HG03521 (cell line): ENCODE results near the gene SDK1.

Experiments
- ATAC-seq: cut with Tn5 transposase; IDR thresholded peaks from one replicate; pipeline ENCODE4 v1.9.1; 2021; ENCODE audit warnings: mild to moderate bottlenecking, moderate library complexity; ENCODE audit not compliant: unreplicated experiment

Gene SDK1

GRCh38 chr7:4057289-4057616, 756.2 kb downstream of the SDK1 start:
- no peak for ATAC-seq

GRCh38 chr7:4058158-4058557, 757.1 kb downstream of the SDK1 start:
- ATAC-seq: no peak

DNA sequence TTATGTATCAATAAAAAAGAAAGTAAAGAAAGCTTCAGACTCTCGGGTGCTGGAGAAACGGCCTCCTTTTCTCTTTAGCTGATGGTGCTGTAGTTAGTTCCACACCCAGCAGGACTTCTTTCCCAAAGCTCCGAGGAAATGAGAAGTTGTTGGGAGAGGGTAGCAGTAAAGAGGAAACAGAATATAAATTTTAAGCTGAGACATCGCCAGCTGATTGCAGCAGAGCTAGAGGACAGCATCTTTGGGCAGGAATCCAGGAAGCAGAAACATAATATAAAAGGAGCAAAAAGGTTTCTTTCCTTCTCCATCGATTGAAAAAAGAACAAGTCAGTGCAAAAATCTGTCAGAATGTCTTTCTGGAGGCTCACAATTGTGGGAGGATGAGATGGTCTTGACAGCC, 764.1 kb downstream of the SDK1 start:
- no peak for ATAC-seq

DNA sequence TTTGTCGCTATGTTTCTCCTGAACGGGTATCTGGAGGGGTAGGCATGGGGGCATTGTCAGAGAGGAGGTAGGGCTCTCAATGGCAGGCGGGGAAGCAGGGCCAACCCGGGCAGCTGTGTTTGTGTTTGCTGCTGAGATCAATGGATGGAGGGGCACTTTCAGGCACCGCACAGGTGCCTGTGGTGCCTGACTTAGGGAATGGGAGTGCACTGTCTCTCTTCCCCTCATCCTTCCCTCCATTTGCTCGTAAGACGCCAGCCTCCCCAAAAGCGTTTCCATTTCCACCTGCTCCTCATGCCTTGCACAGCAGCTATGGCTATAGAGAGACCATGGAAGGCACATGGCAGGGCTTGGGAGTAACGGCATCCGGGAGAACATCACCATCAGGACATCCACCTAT, 765.2 kb downstream of the SDK1 start:
- no peak for ATAC-seq

GRCh38 chr7:4066626-4067475, 765.8 kb downstream of the SDK1 start:
- ATAC-seq: no peak

DNA sequence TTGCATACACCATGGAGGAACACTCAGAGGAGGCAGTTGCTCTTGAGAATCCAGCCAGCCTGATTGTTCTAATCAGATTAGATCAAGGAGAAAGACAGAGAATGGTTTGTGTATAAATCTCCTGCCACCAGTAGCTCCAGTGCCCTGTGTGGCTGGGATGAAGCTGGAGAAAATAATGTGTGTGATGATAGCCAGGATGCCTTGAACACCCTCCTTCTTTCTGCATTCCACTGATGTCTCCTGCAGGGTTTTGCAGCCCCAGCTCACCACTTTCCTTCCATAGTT, 766.4 kb downstream of the SDK1 start:
- ATAC-seq: no peak

DNA sequence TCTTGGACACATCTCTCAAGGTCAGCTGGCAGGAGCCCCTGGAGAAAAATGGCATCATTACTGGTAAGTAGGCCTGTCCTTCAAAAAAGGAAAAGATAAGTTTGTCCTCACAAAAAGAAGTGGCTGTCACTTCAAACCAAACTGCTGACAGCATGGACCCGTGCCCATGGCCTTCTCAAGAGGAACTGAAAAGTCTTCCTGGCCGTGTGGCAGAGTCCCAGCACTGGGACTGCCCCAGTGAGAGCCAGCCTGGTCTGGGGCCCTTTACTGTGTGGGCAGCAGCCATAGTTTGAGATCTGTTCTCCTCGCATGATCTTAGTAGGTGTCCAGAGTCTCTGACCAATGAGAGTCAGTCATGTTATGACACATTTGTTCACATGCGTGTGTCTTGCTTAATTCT, 766.8 kb downstream of the SDK1 start:
- ATAC-seq: no peak

- no peak for ATAC-seq
Observed at GRCh38 chr7:4068286-4068685, 767.2 kb downstream of the SDK1 start.

DNA sequence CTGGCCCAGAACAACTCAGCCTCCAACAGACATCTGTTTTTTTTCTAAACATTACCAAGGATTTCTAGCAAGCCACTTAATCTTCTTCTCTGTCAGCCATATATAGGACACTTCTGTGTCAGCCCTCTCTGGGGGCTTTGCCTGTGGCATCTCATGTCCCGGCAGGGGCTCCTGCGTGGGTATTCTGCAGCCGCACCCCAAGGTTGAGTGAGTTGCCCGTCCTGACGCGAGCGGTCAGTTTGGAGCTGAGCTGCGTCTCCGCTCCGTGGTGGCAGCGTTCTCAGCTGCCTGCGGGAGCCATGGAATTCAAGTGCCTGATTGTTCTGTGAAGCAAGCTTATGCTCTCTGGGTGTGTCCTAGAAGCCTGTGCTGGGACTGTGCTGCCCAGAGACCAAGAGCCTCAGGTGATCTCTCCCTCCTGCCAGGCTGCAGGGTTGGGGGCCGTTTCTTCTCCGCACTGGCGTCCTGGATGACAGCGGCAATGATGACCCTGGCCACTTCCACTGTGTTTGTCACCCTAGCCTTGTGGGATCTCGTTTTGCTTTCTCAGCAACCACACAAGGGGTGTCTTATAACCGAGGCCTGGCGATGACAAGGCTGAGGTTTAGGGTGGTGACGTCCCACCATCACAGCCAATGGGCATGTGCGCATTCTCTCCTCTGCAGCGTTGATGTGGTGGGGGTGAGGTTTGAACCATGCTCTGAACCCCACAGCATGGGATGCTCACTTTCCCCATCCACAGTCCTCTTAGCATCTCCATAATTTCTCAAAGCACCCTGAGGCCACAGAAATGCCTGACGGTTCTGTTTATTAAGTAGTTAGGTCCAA, 768.4 kb downstream of the SDK1 start:
- no peak for ATAC-seq

- ATAC-seq: no peak
Observed at GRCh38 chr7:4070214-4070613, 769.2 kb downstream of the SDK1 start.

DNA sequence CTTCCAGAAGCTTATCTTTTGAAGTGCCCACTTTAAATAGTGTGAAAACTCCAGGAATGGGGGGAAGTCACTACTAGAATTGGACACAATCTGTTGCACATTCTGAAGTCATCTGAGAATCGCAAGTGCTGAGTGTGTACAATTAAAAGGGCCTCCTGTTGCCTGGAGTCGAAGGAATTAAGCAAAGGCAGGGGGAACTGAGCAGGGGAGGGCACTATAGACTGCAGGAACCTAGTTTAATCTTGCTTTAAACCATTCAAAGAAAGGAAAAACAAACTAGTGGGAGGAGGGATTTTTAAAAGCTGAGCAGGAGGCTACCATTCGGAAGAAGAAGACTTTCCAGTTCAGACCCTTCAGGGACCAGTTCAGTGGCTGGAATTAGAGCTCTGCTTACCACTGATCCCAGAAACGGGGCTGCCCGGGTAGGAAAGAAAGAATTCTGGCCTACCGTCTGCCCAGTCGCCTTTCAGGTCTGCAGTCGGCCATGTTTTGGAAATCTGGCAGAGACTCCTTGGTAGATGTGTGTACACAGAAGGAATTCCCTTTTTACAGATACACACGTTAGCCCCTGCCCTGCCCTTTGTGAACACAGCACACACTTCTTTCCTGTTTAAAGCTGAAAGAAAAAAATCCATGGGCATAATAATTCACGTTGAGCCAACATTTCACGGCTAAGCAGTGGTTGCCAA, 770.5 kb downstream of the SDK1 start:
- ATAC-seq: no peak

GRCh38 chr7:4072161-4072925, 771.3 kb downstream of the SDK1 start:
- no peak for ATAC-seq

- ATAC-seq: no peak
Observed at GRCh38 chr7:4073052-4073451, 772.0 kb downstream of the SDK1 start.

DNA sequence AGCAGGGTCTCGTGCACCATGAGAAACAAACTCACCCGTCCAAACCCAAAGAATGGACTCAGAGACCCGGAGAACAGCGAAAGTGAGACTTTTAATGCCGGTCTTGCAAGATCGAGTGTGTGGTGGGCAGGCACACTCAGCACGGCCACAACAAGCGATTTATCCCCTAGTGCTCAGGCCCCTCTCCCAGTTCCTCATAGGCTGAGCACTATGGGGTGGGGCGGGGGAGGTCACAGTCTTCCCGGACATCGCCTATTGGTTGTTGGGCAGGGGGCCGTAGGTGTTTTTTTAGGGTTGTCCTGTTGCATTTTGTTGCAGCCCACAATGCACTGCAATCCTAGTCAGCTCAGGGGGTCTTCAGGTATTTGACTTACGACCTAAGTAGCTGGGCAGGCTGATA, 772.7 kb downstream of the SDK1 start:
- no peak for ATAC-seq

DNA sequence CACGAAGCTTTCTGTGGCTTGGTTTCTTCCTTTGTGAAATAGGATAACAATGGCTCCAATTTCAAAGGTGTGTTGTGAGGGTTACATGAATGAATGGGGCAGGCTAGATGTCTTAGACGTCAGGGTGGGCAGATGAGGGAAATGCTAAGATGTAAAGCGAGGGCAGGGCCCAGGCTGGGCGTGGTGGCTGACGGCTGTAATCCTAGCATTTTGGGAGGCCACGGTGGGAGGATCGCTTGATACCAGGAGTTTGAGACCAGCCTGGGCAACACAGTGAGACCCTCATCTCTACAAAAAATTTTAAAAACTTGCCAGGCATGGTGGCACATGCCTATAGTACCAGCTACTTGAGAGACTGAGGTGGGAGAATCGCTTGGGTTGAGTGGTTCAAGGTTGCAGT, 773.4 kb downstream of the SDK1 start:
- ATAC-seq: no peak

DNA sequence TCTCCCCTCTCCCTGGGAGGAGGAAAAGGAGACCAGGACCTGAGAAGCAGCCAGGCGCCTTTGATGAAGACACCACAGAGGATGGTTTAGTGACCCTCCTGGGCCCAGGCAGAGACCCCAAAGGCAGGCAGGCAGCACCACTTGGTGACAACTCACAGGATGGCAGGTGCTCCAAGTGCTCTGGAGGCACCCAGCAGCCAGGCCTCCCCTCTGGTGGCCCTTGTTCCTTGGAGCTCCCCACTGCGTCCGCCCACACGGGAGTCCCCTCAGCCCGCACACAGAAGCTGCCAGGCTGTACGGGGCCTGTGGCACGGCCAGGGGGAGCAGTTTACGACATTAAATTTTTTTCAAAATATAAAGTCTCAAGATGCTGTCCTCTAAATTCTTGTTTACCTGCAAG, 773.9 kb downstream of the SDK1 start:
- no peak for ATAC-seq

DNA sequence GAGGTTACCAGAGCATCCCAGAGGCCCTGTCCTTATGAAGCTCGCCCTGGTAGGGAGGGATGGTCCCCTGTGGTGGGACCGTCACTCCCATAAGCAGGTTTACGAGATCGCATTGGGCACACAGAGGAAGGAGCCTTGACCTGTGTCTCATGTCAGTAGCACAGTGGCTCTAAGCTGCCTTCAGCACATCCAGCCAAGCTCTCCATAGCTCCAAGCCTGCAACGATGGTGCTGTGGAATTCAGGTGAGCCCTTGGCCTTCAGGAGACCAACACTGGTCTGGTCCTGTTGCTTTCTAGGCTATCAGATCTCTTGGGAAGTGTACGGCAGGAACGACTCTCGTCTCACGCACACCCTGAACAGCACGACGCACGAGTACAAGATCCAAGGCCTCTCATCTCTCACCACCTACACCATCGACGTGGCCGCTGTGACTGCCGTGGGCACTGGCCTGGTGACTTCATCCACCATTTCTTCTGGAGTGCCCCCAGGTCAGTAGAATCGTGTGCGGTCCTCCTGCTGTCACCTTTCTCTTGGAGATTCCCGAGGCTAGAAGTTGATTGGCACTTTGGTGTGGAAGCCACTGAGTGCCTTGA, 775.7 kb downstream of the SDK1 start:
- no peak for ATAC-seq

DNA sequence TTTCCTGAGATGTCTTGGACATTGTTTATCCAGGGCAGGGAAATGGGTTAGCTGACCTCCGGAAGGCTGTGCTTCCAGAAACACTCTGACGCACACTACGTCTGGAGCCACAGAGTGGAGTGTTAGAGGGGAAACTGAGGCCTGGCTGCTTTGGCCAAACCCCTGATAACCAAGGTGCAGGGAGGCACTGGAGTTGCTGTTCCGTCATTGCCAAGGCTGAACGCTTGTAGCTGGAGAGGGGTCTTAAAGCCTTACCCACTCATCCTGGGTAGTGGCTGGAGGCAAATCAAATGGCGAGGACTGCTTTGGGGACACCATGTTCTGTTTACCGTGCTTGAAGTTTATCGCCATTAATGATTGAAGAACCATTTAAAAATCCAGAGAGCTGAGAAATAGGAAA, 776.9 kb downstream of the SDK1 start:
- no peak for ATAC-seq

GRCh38 chr7:4078580-4078979, 777.5 kb downstream of the SDK1 start:
- no peak for ATAC-seq

DNA sequence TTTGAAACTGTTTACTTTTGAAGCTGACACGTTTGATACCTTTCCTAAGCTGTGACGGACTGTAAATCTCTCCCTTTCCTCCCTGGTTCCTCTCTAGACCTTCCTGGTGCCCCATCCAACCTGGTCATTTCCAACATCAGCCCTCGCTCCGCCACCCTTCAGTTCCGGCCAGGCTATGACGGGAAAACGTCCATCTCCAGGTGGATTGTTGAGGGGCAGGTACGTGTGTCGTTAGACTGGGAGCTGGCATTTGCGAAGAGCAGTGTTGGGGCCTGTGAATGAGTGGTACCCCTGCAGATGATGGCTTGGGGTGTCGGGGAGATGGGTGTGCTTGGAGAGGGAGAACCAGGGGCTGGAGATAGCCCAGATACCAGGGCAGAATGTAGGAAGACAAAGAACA, 778.3 kb downstream of the SDK1 start:
- ATAC-seq: no peak

DNA sequence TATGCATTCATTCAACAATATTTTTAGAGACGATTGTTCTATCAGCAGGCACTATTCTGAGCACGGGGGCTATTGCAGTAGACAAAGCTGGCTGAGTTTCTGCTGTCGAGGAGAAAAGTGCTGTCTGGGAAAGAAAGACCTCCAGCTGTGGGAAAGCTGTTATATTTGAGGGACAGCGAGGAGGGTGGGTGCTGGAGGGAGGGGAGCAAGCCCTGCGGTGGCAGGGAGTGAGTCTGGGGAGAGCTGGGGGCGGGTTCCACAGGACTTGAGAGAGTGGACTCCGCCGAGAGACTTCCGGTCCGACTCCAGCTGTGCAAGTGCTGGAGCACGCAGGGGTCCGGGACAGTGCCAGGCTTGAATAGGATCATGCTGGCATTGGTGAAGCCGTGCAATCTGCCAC, 778.9 kb downstream of the SDK1 start:
- no peak for ATAC-seq
